ENCODE results near the gene FLCN.
"Not testable (repeated sequence)": the region's sequence is repeated elsewhere in the genome, so short reads cannot be mapped to it uniquely, and the experiment has no call there.

The FLCN gene

GRCh38 chr17:17258998-17259397 lies 22.0 kb upstream of the FLCN start:
- DNase-seq, result no peak
- no peaks in the 10 kb centered on the region for H3K27me3 ChIP-seq (ENCODE audit: insufficient read depth, low read length)

GRCh38 chr17:17258011-17258410 lies 21.0 kb upstream of the FLCN start:
- no peak for DNase-seq
- Histone ChIP-seq H3K9me3 (ENCODE audit: insufficient read depth, low read depth, low read length) (no peaks in the 10 kb centered on the region), H4K91ac (ENCODE audit: low read depth, low read length) (no peak overlapping the region), H3K79me2 (ENCODE audit: control insufficient read depth, insufficient read depth, low read length, poor library complexity) (no peaks in the 10 kb centered on the region), H3K9ac (ENCODE audit: low read length) (no peak overlapping the region), H3K4me1 (ENCODE audit: control insufficient read depth in 1 of 2, insufficient read depth in 2 of 2, low read length in 2 of 2) (no peaks in the 10 kb centered on the region), H3K18ac (ENCODE audit: low read length) (no peak overlapping the region), H3K4ac (ENCODE audit: low read depth, low read length) (no peak overlapping the region), H3K79me1 (ENCODE audit: low read length) (no peaks in the 10 kb centered on the region), H2BK120ac (ENCODE audit: insufficient read depth, low read length, poor library complexity) (no peak overlapping the region), H3K27ac (ENCODE audit: low read depth, low read length) (no peak overlapping the region), H3K4me3 (ENCODE audit: low read depth, low read length) (no peak overlapping the region), H4K12ac (ENCODE audit: low read depth, low read length) (no peak overlapping the region), H3K36me3 (ENCODE audit: control insufficient read depth in 1 of 2, insufficient read depth in 2 of 2, low read length in 2 of 2) (peaks cover 41 to 59% of the 10 kb centered on the region in 2 experiments), H2AFZ (ENCODE audit: insufficient read depth, low read length, poor library complexity) (no peak overlapping the region), H3K14ac (ENCODE audit: low read length) (no peak overlapping the region), H2BK12ac (ENCODE audit: low read length) (no peak overlapping the region), H3K23ac (ENCODE audit: low read length) (no peak overlapping the region), H2AK5ac (ENCODE audit: low read length) (no peak overlapping the region), H2BK5ac (ENCODE audit: low read depth, low read length, poor library complexity) (no peak overlapping the region), H4K8ac (ENCODE audit: low read depth, low read length) (no peak overlapping the region), H3K4me2 (ENCODE audit: low read length) (no peak overlapping the region), H3K27me3 (ENCODE audit: insufficient read depth, low read length) (no peaks in the 10 kb centered on the region)
- WGBS (ENCODE audit: extremely low coverage, insufficient coverage, insufficient read length), result no CpG with 5 or more reads among the region's 7 CpGs

More at GRCh38 chr17:17258998-17259397, 22.0 kb upstream of the FLCN start:
- Histone ChIP-seq H3K23ac (ENCODE audit: low read length) (no peak overlapping the region), H2AK5ac (ENCODE audit: low read length) (no peak overlapping the region), H3K14ac (ENCODE audit: low read length) (no peak overlapping the region), H3K27ac (ENCODE audit: low read depth, low read length) (no peak overlapping the region), H3K4me2 (ENCODE audit: low read length) (no peak overlapping the region), H3K79me2 (ENCODE audit: control insufficient read depth, insufficient read depth, low read length, poor library complexity) (no peaks in the 10 kb centered on the region), H3K4ac (ENCODE audit: low read depth, low read length) (no peak overlapping the region), H2AFZ (ENCODE audit: insufficient read depth, low read length, poor library complexity) (no peak overlapping the region), H4K8ac (ENCODE audit: low read depth, low read length) (no peak overlapping the region), H3K4me3 (ENCODE audit: low read depth, low read length) (no peak overlapping the region), H3K18ac (ENCODE audit: low read length) (no peak overlapping the region), H3K4me1 (ENCODE audit: control insufficient read depth in 1 of 2, insufficient read depth in 2 of 2, low read length in 2 of 2) (no peaks in the 10 kb centered on the region), H4K12ac (ENCODE audit: low read depth, low read length) (no peak overlapping the region), H2BK12ac (ENCODE audit: low read length) (no peak overlapping the region), H3K79me1 (ENCODE audit: low read length) (no peaks in the 10 kb centered on the region), H2BK5ac (ENCODE audit: low read depth, low read length, poor library complexity) (no peak overlapping the region), H3K36me3 (ENCODE audit: control insufficient read depth in 1 of 2, insufficient read depth in 2 of 2, low read length in 2 of 2) (peaks cover 40 to 51% of the 10 kb centered on the region in 2 experiments), H4K91ac (ENCODE audit: low read depth, low read length) (no peak overlapping the region), H3K9me3 (ENCODE audit: insufficient read depth, low read depth, low read length) (no peaks in the 10 kb centered on the region), H2BK120ac (ENCODE audit: insufficient read depth, low read length, poor library complexity) (no peak overlapping the region), H3K9ac (ENCODE audit: low read length) (no peak overlapping the region)
- no CpG with 5 or more reads among the region's 4 CpGs for WGBS (ENCODE audit: extremely low coverage, insufficient coverage, insufficient read length)

- H3K23ac ChIP-seq (ENCODE audit: low read length), result no peak overlapping the region
- no peaks in the 10 kb centered on the region for H3K27me3 ChIP-seq (ENCODE audit: insufficient read depth, low read length)
- no peak overlapping the region for H2BK120ac ChIP-seq (ENCODE audit: insufficient read depth, low read length, poor library complexity)
- H4K12ac ChIP-seq (ENCODE audit: low read depth, low read length), result no peak overlapping the region
- no peaks in the 10 kb centered on the region for H3K79me2 ChIP-seq (ENCODE audit: control insufficient read depth, insufficient read depth, low read length, poor library complexity)
- no peak overlapping the region for H2BK5ac ChIP-seq (ENCODE audit: low read depth, low read length, poor library complexity)
- no peak for DNase-seq
- H3K4me2 ChIP-seq (ENCODE audit: low read length), result no peak overlapping the region
- no peaks in the 10 kb centered on the region for H3K9me3 ChIP-seq (ENCODE audit: insufficient read depth, low read depth, low read length)
- H3K36me3 ChIP-seq (ENCODE audit: control insufficient read depth in 1 of 2, insufficient read depth in 2 of 2, low read length in 2 of 2), result peaks cover 42 to 67% of the 10 kb centered on the region in 2 experiments
- H3K14ac ChIP-seq (ENCODE audit: low read length), result no peak overlapping the region
- H3K9ac ChIP-seq (ENCODE audit: low read length), result no peak overlapping the region
- H3K27ac ChIP-seq (ENCODE audit: low read depth, low read length), result no peak overlapping the region
- no peak overlapping the region for H3K18ac ChIP-seq (ENCODE audit: low read length)
- H3K79me1 ChIP-seq (ENCODE audit: low read length), result no peaks in the 10 kb centered on the region
- no peak overlapping the region for H2BK12ac ChIP-seq (ENCODE audit: low read length)
- H4K91ac ChIP-seq (ENCODE audit: low read depth, low read length), result no peak overlapping the region
- no peak overlapping the region for H3K4me3 ChIP-seq (ENCODE audit: low read depth, low read length)
- WGBS (ENCODE audit: extremely low coverage, insufficient coverage, insufficient read length), result no CpG with 5 or more reads among the region's 1 CpG
- H2AFZ ChIP-seq (ENCODE audit: insufficient read depth, low read length, poor library complexity), result no peak overlapping the region
- no peak overlapping the region for H2AK5ac ChIP-seq (ENCODE audit: low read length)
- H3K4me1 ChIP-seq (ENCODE audit: control insufficient read depth in 1 of 2, insufficient read depth in 2 of 2, low read length in 2 of 2), result no peaks in the 10 kb centered on the region
- no peak overlapping the region for H3K4ac ChIP-seq (ENCODE audit: low read depth, low read length)
- H4K8ac ChIP-seq (ENCODE audit: low read depth, low read length), result no peak overlapping the region
Measured at GRCh38 chr17:17256316-17256715, 19.3 kb upstream of the FLCN start.

- not testable (repeated sequence) for H3K27me3 ChIP-seq (ENCODE audit: insufficient read depth, low read length); H4K91ac ChIP-seq (ENCODE audit: low read depth, low read length); H2AK5ac ChIP-seq (ENCODE audit: low read length); H4K8ac ChIP-seq (ENCODE audit: low read depth, low read length); H3K9ac ChIP-seq (ENCODE audit: low read length); H3K9me3 ChIP-seq (ENCODE audit: insufficient read depth, low read depth, low read length); H3K18ac ChIP-seq (ENCODE audit: low read length); DNase-seq; H3K4me1 ChIP-seq (ENCODE audit: control insufficient read depth in 1 of 2, insufficient read depth in 2 of 2, low read length in 2 of 2); H3K4me2 ChIP-seq (ENCODE audit: low read length); H3K4ac ChIP-seq (ENCODE audit: low read depth, low read length); H2AFZ ChIP-seq (ENCODE audit: insufficient read depth, low read length, poor library complexity); H3K27ac ChIP-seq (ENCODE audit: low read depth, low read length); H3K79me2 ChIP-seq (ENCODE audit: control insufficient read depth, insufficient read depth, low read length, poor library complexity); H2BK120ac ChIP-seq (ENCODE audit: insufficient read depth, low read length, poor library complexity); H2BK5ac ChIP-seq (ENCODE audit: low read depth, low read length, poor library complexity); H3K14ac ChIP-seq (ENCODE audit: low read length); H3K23ac ChIP-seq (ENCODE audit: low read length); H2BK12ac ChIP-seq (ENCODE audit: low read length); H3K4me3 ChIP-seq (ENCODE audit: low read depth, low read length); H4K12ac ChIP-seq (ENCODE audit: low read depth, low read length); H3K79me1 ChIP-seq (ENCODE audit: low read length)
- WGBS (ENCODE audit: extremely low coverage, insufficient coverage, insufficient read length), result no CpG with 5 or more reads among the region's 11 CpGs
- H3K36me3 ChIP-seq (ENCODE audit: control insufficient read depth in 1 of 2, insufficient read depth in 2 of 2, low read length in 2 of 2), result peaks cover 39 to 64% of the 10 kb centered on the region in 2 experiments
Measured at GRCh38 chr17:17255689-17256088, 18.7 kb upstream of the FLCN start.

Measured in trophoblast cell (in vitro differentiated cells and primary cell).